ENCODE measurements around the gene C7orf57. TPM values are rescaled to one million over a fixed set of nuclear protein-coding genes. Genes with fewer than 3 reads are reported as not detected.
A peak's percentile ranks its signal among the peaks of the same experiment; 100 is the strongest.

The C7orf57 gene
- polyA plus RNA-seq, 3 donors, result 0.05 TPM; not detected in 2

GRCh38 chr7:48098846-48099245, 63.5 kb downstream of the C7orf57 start:
- peak overlapping the region; percentile 86 to 98 (median 93) for H3K27ac Mint-ChIP-seq
- Histone ChIP-seq H3K9ac (ENCODE audit: insufficient read depth, low read length, poor library complexity, severe bottlenecking) (no peak overlapping the region), H3K36me3 (replicated peaks in 1 of 2; ENCODE audit: control insufficient read depth in 1 of 2, insufficient read depth in 2 of 2, low read length in 2 of 2) (peaks cover 64 to 78% of the 10 kb centered on the region in 2 donors), H3K4me3 (replicated peaks in 1 of 3; ENCODE audit: low read depth in 2 of 3, low read length in 3 of 3) (peak overlapping the region in 1 of 3 experiments; percentile 48), H3K79me2 (ENCODE audit: insufficient read depth, low read length) (peaks cover 73% of the 10 kb centered on the region), H2AFZ (ENCODE audit: insufficient read depth, low read depth, low read length, poor library complexity, severe bottlenecking) (no peak overlapping the region), H3K4me1 (ENCODE audit: control insufficient read depth in 1 of 2, insufficient read depth in 2 of 2, low read length in 2 of 2) (peaks cover 48 to 55% of the 10 kb centered on the region in 2 donors), H3K27ac (ENCODE audit: low read depth in 1 of 2, low read length in 2 of 2) (peak overlapping the region; percentile 23 to 88), H4K20me1 (ENCODE audit: insufficient read depth, low read length) (peaks cover 50% of the 10 kb centered on the region), H3K9me3 (replicated peaks in 1 of 2; ENCODE audit: control insufficient read depth in 1 of 2, insufficient read depth in 1 of 2, low read length in 2 of 2) (no peaks in the 10 kb centered on the region), H3K27me3 (ENCODE audit: control insufficient read depth in 2 of 2, insufficient read depth in 2 of 2, low read length in 2 of 2) (no peaks in the 10 kb centered on the region), H3K4me2 (replicated peaks; ENCODE audit: extremely low read depth, low read length, poor library complexity, severe bottlenecking) (peak overlapping the region; percentile 71)
- DNase-seq, result no peak
- H3K9me3 Mint-ChIP-seq, result peaks cover 0 to 6% (median 2%) of the 10 kb centered on the region in 7 donors
- no CpG with 5 or more reads among the region's 4 CpGs for WGBS (ENCODE audit: insufficient coverage)
- no peak overlapping the region for H3K4me3 Mint-ChIP-seq
- intact Hi-C loops (cut with micrococcal nuclease), result loop anchor here in 1 of 2 donors (10.0 kb wide), 1 partner anchor 524 kb away; no protein-coding TSS in a partner anchor
- H3K36me3 Mint-ChIP-seq, result peaks cover 86 to 89% of the 10 kb centered on the region in 2 donors
- no peak for TF ChIP-seq CTCF (IDR thresholded peaks at IDR 0.05)
- peaks cover 0 to 1% (median 0%) of the 10 kb centered on the region in 3 donors for H3K27me3 Mint-ChIP-seq (ENCODE audit: low read depth in 3 of 3)
- peaks cover 57% of the 10 kb centered on the region for H3K4me1 Mint-ChIP-seq

- no peak for DNase-seq
- Histone ChIP-seq H3K4me2 (replicated peaks; ENCODE audit: extremely low read depth, low read length, poor library complexity, severe bottlenecking) (no peak overlapping the region), H4K20me1 (ENCODE audit: insufficient read depth, low read length) (peaks cover 52% of the 10 kb centered on the region), H3K9ac (ENCODE audit: insufficient read depth, low read length, poor library complexity, severe bottlenecking) (no peak overlapping the region), H3K36me3 (replicated peaks in 1 of 2; ENCODE audit: control insufficient read depth in 1 of 2, insufficient read depth in 2 of 2, low read length in 2 of 2) (peaks cover 66 to 78% of the 10 kb centered on the region in 2 donors), H3K27me3 (ENCODE audit: control insufficient read depth in 2 of 2, insufficient read depth in 2 of 2, low read length in 2 of 2) (no peaks in the 10 kb centered on the region), H2AFZ (ENCODE audit: insufficient read depth, low read depth, low read length, poor library complexity, severe bottlenecking) (no peak overlapping the region), H3K4me1 (ENCODE audit: control insufficient read depth in 1 of 2, insufficient read depth in 2 of 2, low read length in 2 of 2) (peaks cover 42 to 51% of the 10 kb centered on the region in 2 donors), H3K79me2 (ENCODE audit: insufficient read depth, low read length) (peaks cover 64% of the 10 kb centered on the region), H3K9me3 (replicated peaks in 1 of 2; ENCODE audit: control insufficient read depth in 1 of 2, insufficient read depth in 1 of 2, low read length in 2 of 2) (no peaks in the 10 kb centered on the region), H3K4me3 (replicated peaks in 1 of 3; ENCODE audit: low read depth in 2 of 3, low read length in 3 of 3) (no peak overlapping the region), H3K27ac (ENCODE audit: low read depth in 1 of 2, low read length in 2 of 2) (peak overlapping the region in 1 of 2 donors; percentile 12)
- H3K4me1 Mint-ChIP-seq, result peaks cover 48% of the 10 kb centered on the region
- WGBS (ENCODE audit: insufficient coverage), result no CpG with 5 or more reads among the region's 3 CpGs
- no peak overlapping the region for H3K4me3 Mint-ChIP-seq
- H3K9me3 Mint-ChIP-seq, result peaks cover 0 to 6% (median 2%) of the 10 kb centered on the region in 7 donors
- H3K27me3 Mint-ChIP-seq (ENCODE audit: low read depth in 3 of 3), result peaks cover 0 to 1% (median 0%) of the 10 kb centered on the region in 3 donors
- TF ChIP-seq CTCF (IDR thresholded peaks at IDR 0.05), result no peak
- intact Hi-C loops (cut with micrococcal nuclease), result loop anchor here in 1 of 2 donors (10.0 kb wide), 1 partner anchor 525 kb away; no protein-coding TSS in a partner anchor
- peaks cover 87 to 89% of the 10 kb centered on the region in 2 donors for H3K36me3 Mint-ChIP-seq
- peak overlapping the region in 4 of 7 donors; percentile 1 to 82 (median 26) for H3K27ac Mint-ChIP-seq
These were observed 64.4 kb downstream of the C7orf57 start for GRCh38 chr7:48099781-48100180.
